22Rv1 (cell line): Measurements from ENCODE around the gene NINL.

ENCODE experiments used
- H3K27ac ChIP-seq: fragments of 450-650 bp; 2 replicates; pipeline ENCODE4 v1.5.1; 2017
- CTCF ChIP-seq: fragments of 450-650 bp; IDR thresholded peaks from 2 replicates; pipeline ENCODE4 v1.5.1; 2017; ENCODE audit warnings: mild to moderate bottlenecking
- ZFX ChIP-seq: fragments of 450-650 bp; IDR thresholded peaks from 2 replicates; pipeline ENCODE4 v1.6.1; 2017; ENCODE audit warnings: antibody characterized with exemption, borderline replicate concordance

NINL gene

GRCh38 chr20:25459916-25460535 lies 125.3 kb downstream of the NINL start:
- H3K27ac ChIP-seq, result no peak overlapping the region
- TF ChIP-seq CTCF (no peak), ZFX (no peak)

GRCh38 chr20:25459111-25459830 lies 126.1 kb downstream of the NINL start:
- TF ChIP-seq CTCF (no peak), ZFX (no peak)
- H3K27ac ChIP-seq, result no peak overlapping the region

- no peak overlapping the region for H3K27ac ChIP-seq
- TF ChIP-seq CTCF, result no peak
- no peak for TF ChIP-seq ZFX
Measured at GRCh38 chr20:25457886-25458680, 127.2 kb downstream of the NINL start.

GRCh38 chr20:25454153-25454900 lies 131.0 kb downstream of the NINL start:
- no peak for TF ChIP-seq ZFX
- TF ChIP-seq CTCF, result no peak
- no peak overlapping the region for H3K27ac ChIP-seq

- H3K27ac ChIP-seq, result no peak overlapping the region
- TF ChIP-seq CTCF, result no peak
- no peak for TF ChIP-seq ZFX
Measured at GRCh38 chr20:25453035-25453810, 132.1 kb downstream of the NINL start.

GRCh38 chr20:25452333-25452732 lies 133.0 kb downstream of the NINL start:
- no peak overlapping the region for H3K27ac ChIP-seq
- TF ChIP-seq CTCF, result no peak
- no peak for TF ChIP-seq ZFX
